ENCODE data around the gene ZBTB1.
A peak's percentile ranks its signal among the peaks of the same experiment; 100 is the strongest.
"Not testable (repeated sequence)": the region's sequence is repeated elsewhere in the genome, so short reads cannot be mapped to it uniquely, and the experiment has no call there.

Gene ZBTB1

DNA sequence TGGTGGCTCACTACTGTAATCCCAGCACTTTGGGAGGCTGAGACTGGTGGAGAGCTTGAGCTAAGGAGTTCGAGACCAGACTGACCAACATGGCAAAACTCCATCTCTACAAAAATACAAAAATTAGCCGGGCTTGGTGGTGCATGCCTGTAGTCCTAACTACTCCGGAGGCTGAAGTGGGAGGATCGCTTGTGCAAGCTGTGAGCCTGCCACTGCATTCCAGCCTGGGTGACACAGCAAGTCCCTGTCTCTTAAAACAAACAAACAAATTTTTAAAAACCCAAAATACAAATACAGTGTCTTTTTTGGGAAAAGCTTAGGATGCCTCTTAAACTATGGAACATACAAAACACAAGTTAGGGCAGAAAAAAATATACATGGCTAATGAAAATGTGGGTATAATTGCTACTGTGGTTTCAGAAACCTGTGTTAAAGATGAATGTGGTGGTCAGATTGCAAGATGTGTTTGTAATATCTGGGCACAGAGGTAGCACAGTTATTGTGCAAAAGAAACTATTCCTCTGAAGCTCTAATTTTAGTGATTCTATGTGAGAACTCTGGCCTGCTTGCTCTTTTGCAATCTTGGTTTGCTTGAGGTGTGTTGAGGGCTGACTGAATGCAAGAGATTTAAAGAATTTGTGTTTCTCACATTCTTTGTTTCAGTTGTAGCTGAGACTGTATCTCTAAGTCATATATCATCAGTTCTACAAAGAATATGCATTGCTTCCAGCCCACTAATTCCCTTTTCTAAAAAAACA lies 32.1 kb downstream of the ZBTB1 start:
- DNase-seq = no peak

DNA sequence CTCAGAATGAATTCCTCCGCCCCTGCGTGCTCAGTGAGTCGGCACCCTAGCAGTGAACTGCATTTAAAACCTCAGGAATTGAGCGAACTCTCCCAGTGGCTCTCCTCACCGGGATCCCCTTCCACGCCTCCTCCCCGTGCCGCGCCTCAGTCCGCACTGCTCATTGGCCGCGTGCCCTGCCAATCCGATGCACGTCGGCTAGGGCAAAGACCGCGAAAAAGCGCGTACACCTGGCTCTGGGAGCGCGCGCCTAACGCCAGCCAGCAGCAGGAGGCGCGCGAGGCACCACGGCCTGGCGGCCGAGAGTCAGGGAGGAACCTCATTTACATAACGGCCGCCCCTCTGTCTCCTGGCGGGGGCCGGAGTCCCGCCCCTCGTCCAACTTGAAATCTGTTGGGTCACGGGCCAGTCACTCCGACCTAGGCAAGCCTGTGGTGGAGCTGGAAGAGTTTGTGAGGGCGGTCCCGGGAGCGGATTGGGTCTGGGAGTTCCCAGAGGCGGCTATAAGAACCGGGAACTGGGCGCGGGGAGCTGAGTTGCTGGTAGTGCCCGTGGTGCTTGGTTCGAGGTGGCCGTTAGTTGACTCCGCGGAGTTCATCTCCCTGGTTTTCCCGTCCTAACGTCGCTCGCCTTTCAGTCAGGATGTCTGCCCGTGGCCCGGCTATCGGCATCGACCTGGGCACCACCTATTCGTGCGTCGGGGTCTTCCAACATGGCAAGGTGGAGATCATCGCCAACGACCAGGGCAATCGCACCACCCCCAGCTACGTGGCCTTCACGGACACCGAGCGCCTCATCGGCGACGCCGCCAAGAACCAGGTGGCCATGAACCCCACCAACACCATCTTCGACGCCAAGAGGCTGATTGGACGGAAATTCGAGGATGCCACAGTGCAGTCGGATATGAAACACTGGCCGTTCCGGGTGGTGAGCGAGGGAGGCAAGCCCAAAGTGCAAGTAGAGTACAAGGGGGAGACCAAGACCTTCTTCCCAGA lies 35.9 kb downstream of the ZBTB1 start, which contains the start of gene HSPA2:
Gene HSPA2, plus strand, starts transcription at position 534 of the 995 bp plus-strand sequence. Its CDS starts 109 bp downstream, at position 643.
- DNase-seq = peak; percentile 79 to 88 (median 84)

DNA sequence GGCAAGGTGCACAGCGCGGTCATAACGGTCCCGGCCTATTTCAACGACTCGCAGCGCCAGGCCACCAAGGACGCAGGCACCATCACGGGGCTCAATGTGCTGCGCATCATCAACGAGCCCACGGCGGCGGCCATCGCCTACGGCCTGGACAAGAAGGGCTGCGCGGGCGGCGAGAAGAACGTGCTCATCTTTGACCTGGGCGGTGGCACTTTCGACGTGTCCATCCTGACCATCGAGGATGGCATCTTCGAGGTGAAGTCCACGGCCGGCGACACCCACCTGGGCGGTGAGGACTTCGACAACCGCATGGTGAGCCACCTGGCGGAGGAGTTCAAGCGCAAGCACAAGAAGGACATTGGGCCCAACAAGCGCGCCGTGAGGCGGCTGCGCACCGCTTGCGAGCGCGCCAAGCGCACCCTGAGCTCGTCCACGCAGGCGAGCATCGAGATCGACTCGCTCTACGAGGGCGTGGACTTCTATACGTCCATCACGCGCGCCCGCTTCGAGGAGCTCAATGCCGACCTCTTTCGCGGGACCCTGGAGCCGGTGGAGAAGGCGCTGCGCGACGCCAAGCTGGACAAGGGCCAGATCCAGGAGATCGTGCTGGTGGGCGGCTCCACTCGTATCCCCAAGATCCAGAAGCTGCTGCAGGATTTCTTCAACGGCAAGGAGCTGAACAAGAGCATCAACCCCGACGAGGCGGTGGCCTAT lies 36.8 kb downstream of the ZBTB1 start:
- no peak for DNase-seq

DNA sequence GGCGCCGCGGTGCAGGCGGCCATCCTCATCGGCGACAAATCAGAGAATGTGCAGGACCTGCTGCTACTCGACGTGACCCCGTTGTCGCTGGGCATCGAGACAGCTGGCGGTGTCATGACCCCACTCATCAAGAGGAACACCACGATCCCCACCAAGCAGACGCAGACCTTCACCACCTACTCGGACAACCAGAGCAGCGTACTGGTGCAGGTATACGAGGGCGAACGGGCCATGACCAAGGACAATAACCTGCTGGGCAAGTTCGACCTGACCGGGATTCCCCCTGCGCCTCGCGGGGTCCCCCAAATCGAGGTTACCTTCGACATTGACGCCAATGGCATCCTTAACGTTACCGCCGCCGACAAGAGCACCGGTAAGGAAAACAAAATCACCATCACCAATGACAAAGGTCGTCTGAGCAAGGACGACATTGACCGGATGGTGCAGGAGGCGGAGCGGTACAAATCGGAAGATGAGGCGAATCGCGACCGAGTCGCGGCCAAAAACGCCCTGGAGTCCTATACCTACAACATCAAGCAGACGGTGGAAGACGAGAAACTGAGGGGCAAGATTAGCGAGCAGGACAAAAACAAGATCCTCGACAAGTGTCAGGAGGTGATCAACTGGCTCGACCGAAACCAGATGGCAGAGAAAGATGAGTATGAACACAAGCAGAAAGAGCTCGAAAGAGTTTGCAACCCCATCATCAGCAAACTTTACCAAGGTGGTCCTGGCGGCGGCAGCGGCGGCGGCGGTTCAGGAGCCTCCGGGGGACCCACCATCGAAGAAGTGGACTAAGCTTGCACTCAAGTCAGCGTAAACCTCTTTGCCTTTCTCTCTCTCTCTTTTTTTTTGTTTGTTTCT lies 37.6 kb downstream of the ZBTB1 start:
- peak in 1 of 4 experiments; percentile 2 for DNase-seq

DNA sequence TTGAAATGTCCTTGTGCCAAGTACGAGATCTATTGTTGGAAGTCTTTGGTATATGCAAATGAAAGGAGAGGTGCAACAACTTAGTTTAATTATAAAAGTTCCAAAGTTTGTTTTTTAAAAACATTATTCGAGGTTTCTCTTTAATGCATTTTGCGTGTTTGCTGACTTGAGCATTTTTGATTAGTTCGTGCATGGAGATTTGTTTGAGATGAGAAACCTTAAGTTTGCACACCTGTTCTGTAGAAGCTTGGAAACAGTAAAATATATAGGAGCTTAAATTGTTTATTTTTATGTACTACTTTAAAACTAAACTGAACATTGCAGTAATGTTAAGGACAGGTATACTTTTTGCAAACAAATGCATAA lies 38.2 kb downstream of the ZBTB1 start:
- no peak for DNase-seq

DNA sequence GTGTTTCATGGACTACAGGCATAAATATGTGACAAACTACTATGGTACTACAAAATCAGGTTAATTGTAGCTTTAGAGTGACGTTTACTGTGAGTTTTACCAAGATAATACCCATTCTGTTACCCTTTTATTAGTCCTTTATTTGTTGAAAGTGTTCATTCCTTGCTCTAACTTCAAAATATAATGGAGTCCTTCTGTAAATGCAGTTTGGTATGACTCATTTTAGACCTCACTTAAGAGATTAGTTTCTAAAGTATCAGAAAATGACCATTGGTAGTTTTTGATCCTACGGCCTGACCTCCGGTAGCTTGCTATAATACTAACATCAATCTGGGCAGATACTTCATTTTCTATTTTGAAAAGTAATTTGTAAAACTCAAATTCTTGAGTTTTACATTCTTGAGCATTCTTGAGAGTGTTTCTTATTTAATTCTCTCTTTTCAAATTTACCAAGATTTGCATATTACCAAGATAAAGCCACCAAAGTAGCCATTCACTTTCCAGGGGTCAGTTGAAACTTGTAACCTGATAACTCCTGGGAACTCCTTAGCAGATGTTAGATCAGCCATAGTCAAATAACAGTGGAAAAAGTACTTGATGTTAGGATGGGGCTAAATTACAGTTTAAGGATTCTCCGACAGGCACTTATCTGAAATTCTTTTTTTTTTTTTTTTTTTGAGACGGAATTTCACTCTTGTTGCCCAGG lies 40.2 kb downstream of the ZBTB1 start:
- no peak for DNase-seq

DNA sequence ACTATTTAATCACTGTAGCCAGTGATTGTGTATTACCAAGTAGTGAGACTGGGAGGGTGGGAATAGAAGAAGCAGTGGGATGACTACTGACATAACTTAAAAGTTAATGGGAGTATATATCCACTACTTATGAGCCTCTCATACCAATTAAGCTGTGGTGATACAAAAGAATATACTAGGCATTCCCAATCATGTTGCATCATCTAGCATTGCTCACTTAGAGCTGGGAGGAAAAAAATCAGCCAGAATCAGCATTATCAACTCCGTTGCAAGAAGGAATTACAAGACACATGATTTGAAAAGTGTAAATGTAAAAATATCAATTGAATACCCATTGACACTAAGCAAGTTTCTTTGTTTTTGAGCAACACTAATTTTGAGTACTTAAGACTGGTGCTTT lies 44.4 kb downstream of the ZBTB1 start:
- no peak for DNase-seq

DNA sequence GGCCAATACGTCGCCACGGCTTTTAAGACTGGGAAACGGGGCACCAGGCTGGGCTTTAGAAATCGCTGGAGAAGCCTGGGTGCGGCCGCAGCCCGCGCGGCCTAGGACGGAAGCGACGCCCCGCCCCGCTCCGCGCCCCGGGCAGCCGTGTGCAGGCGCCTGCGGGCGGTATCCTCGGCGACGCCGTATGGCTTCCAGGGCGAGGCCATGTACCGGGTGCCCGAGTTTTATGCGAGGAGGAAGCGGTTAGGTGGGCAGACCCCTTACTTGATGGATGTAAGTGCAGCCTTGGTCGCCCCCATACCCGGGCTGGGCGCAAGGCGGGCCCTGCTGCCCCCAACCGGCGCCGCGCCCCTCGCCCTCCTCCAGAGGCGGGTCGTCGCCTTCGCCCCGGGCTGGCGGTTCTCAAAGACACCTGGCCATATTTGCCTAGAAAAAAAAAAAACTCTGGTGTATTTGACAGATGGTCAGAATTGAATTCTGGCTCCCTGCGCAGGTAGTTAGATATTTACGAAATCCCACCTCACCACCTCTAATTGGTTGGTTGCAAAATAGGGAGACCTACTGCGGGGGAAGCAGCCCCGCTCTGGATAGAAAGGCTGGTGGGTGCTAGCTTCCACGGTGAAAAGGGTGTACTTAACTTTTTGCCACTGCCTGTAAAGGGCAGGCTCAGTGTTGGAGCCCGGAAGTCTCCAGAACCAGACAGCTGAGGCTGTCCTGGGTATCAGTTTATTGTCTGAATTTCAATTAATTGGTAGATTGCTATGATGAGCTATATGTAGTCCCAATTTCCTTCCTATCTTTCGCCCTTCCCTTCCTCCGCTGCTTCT lies 45.4 kb downstream of the ZBTB1 start, which contains the start of gene PPP1R36:
Gene PPP1R36, plus strand, starts transcription at position 171 of the 830 bp plus-strand sequence. Its CDS starts 37 bp downstream, at position 208.
- DNase-seq = peak in 1 of 4 experiments; percentile 28

DNA sequence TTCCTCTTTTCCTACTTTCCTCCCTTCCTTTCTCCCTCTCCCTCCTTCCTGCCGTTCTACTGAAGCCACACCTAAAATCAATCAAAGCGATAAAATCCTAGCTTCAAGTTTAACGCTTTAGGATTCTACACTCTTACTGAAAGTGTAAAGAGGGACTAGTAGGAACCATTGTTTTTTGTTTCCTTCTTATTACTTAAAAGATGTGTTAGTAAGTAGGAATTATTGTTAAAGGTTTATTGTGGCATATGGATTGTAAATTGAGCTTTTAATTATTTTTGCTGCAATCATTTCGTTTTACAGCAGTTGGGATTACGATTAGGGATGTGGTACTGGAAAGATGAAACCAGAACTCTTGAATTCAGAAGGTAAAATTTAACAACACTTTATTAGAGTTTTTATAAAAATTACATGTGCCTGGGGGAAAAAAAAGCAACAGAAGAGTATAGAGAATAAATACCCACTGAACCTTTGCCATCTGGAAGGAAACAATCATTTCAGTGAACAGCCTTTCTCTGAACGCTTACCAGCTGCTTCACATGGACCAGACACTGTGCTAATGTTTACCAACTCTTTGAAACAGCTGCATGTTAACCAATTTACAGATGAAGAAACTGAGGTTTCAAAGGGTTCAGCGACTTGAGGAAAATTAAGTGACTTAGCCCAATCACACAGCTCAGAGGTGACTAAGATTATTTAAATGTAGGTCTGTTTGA lies 46.2 kb downstream of the ZBTB1 start:
- DNase-seq = no peak

DNA sequence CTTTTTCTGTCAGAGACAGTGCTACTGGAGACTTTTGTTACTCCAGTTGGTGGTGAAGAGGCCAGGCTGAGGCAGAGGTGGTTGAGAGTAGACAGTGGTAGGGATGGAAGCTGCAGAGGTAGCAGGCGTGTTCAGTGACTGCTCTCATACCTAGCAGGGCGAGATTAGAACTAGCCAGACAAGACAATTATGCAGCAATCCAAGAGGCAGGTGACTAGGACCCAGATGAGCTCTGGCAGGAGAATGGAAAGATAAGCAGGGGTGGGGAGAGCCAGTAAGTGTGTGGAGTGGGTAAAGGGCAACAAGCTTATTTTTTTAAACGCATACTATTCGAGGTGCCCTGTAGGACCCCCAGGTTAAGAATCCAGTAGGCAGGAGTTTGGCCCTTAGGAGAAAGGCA lies 50.0 kb downstream of the ZBTB1 start:
- DNase-seq = no peak

DNA sequence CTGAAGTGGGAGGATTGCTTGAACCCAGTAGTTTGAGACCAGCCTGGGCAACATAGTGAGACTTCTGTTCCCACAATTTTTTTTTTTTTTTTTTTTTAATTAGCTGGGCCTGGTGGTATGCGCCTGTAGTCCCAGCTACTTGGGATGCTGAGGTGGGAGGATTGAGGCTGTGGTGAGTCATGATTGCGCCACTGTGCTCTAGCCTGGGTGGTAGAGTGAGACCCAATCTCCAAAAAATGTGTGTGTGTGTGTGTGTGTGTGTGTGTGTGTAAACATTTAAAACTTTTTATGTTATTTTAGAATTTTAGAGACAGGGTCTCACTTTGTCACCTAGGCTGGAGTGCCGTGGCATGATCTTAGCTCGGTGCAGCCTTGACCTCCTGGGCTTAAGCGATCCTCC lies 52.0 kb downstream of the ZBTB1 start:
- no peak for DNase-seq

DNA sequence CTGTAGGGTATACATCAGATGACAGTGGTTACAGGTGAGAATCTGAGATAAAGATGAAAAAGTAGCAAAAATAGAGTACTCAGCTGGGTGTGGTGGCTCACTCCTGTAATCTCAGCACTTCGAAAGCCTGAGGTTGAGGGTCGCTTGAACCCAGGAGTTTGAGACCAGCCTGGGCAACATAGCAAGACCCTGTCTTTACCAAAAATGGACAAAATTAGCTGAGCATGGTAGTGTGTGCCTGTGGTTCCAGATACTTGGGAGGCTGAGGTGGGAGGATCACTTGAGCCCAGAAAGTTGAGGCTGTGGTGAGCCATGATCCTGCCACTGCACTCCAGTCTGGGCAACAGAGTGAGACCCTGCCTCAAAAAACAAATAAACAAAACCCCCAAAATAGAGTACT lies 53.6 kb downstream of the ZBTB1 start:
- not testable (repeated sequence) for DNase-seq

DNA sequence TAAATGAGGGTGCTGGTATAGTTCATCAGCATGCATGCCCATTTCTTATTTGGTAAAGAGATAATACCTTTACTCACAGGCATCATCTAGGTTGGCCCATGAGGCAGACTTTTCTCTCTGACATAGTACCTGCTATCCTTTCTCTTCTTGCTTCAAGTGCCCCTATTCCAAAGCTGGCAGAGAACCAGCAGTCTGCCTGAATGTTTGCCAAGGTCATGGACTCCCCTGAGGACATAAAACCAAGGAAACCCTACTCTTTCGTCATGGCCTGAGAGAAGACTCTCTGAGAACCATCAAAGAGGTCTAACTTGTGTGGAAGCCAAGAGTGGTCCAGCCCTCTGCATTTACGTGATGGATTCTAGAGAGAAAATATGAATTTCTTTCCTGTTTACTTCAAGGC lies 57.1 kb downstream of the ZBTB1 start:
- DNase-seq = no peak

DNA sequence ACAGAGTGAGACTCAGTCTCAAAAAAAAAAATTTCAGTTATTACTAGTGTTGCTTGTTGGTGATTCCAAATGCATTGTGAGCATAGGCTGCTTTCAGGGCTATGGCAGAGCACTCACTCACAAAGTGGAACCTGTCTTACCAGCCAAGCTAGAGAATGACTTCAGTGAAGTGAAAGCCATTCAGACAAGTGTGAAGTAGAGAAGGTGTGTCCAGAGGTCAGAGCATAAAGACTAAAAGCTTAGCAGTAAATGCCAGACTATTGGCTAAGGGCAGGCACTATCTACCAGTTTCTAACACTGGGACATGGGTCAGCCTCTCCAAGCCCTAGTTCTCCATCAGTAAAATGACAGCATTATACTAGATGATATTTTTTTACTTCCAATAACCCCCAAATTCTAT lies 57.9 kb downstream of the ZBTB1 start:
- no peak for DNase-seq

DNA sequence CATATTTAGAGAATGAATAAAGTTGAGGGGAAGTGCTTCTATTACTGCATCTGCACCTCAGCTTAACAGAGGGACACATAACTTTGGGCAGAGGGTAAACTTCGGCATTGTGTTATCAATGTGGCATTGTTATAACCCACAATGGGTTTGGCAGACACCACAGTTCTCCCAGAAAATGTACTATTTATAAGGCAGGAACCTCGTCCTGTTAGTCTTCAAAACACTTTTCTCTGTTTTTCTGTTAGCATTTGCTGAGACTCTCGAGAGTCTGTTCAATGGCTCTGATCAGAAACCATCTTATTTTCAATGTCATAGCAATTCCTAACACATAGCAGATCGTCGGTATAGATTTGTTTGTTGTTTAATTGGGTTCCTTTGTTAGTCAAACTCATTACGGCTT lies 59.1 kb downstream of the ZBTB1 start:
- DNase-seq = no peak

DNA sequence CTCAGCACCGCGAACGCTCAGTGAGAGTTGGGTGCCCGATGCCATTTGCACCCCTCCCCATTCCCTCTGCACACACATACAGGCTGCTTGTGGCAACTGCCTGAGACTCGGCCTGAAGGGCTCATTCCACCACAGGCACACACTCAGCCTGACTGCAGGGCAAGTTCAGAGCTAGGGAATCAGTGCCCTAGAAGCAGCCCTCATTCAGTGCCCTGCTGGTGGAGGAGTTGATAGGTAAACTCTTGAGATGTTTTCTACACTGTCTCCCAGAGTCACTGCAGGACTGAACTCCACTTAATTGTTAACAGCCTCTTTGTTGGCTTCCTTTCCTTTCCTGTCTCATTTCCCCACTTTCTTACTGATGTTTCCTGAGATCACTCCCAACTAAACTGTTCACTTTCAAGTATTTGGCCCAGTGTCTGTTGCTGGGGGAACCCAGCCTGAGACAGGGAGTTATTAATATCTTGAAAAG lies 62.1 kb downstream of the ZBTB1 start:
- no peak for DNase-seq

DNA sequence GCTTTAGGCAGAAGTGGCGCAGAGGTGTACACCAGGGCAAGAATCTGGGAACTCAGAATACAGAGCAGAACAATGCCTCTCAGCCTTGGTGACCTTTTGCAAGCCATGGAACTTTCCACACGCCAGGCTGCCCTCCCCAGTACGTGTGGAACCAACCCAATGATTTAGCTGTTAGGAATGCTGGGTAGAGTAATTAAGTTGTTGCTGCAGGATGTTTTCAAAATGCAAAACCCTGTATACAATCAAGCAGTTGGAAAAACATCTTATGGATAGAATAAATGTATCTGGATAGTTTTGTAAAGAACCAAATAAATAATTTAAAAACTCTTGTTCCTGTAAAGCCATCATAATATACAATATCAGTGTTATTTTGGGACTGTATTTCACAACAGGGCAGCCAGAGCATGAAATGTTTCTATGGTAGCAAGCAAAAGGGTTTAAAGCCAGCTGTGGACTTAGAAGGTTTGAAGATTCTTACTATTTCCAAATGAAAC lies 64.6 kb downstream of the ZBTB1 start:
- no peak for DNase-seq

DNA sequence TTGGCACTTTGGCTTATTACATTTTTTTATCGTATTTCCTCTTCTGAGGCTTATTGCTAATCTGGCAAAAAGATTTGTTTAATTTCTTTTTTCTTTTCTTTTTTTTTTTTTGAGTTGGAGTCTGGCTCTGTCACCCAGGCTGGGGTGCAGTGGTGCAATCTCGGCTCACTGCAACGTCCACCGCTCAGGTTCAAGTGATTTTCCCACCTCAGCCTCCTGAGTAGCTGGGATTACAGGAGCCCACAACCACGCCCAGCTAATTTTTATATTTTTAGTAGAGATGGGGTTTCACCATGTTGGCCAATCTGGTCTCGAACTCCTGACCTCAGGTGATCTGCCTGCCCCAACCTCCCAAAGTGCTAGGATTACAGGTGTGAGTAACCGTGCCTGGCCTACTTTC lies 65.1 kb downstream of the ZBTB1 start:
- not testable (repeated sequence) for DNase-seq

DNA sequence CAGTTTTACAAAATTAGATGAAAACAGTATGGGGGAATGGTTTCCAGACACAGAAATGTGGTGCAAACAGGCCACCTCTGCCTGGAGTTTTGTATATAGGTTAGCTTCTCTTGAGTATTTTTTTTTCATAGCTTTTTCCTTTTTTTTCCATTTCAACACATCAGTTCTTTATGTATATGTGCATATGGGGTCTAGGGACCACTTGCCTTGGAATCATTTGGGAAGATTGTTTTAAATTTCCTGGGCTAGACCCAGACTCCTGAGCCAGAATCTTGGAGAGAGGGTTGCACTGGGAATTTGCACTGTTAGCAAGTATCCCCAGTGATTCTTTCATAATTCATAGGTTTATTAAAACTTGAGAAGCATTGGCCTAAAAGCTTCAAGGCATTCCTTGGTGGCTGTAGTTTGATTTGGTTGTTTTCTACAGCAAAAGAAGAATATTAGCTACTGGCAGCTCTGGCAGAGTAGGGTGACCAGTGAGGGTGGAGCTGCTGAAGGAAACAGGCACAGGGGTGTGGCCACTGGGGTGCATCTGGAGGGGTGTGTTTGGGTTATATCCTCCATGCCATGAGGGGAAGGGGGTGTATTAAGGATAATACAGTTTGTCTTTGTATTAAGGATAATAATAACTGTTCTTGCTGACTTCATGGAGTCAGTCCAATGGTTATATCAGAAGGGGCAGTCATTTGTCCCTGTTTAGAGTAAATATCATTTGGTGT lies 68.0 kb downstream of the ZBTB1 start:
- no peak for DNase-seq
